HS-5 (cell line): ENCODE results near the gene MICAL3.

Experiments
- DNase-seq: peaks from one replicate; pipeline ENCODE4 v3.0.0-alpha.2; 2012; ENCODE audit warnings: low read depth

MICAL3 gene

DNA sequence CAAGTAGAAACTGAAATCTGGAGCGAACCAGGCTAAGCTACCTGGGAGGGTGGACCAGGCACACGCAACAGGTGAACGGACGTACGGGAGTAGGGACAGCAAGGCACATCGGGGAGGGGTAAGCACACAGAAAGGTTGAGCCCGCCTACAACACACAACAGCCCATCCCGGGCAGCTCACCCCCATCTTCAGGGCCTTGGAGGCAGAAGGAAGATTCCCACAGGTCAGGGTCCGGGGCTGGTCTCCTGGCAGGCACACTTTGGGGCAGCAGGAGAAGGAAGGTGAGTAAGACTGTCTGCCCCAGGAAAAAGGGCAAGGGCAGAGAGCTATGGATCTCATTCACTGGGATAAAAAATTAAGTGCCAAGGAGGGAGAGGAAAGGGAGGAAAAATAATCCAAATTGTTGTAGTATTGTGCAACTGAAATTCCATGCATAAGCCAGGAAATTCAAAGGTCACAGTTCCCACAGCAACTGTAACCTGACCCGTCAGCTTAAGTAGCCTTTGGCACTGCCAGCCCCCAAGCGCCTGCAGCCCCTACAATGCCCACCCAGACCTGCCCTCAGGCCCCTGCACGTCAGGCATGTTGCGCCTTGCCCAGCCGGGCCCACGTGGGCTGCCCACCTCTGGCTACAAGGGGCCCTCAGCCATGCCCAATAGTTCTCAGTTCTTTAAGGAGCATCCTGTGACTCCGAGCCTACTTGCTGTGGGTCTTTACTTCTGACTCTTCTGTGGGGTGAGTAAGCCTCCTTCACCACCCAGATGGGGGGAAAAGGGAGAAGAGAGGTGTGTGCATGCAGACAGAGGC, 51.8 kb downstream of the MICAL3 start:
- DNase-seq, result peak; percentile 68

DNA sequence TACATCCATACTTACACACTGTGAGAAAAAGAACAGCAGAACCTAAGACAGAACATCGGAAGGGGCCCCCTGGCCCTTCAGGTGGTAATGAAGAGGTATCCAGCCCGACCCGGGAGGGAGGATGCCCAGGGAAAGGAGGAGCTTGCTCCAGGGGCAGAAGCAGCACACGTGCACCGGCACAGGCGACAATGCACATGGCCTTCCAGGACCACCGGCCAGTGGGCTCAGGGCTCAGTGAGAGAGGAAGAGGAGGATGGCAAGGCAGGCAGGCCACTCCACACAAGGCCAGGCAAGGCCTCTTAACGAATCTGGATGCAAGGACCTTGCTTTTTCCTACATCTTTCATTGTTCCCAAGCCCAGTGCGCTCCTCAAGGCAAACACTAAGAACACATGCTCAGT, 52.6 kb downstream of the MICAL3 start:
- no peak for DNase-seq

DNA sequence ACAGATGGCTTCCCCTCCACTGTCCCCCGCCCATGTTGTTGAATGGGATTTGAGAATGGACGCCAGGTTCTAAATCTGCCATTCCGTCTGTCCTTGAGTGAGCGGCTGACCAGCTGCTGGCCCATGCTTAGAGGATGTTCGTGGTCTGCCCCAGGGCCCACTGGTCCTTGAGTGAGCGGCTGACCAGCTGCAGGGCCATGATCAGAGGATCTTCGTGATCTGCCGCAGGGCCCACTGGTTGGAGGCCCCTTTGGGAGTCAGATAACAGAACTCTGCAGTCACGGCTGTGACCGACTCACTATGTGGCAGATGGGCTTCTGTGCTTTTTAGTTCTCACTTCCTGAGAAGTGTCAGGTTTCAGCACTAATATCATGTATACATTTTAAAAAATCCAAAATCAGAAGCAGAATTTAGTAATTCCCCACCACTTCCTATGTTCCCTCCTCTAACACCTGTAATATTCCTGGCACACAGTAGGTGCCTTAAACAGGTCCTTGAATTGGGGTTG, 54.1 kb downstream of the MICAL3 start:
- DNase-seq, result no peak

DNA sequence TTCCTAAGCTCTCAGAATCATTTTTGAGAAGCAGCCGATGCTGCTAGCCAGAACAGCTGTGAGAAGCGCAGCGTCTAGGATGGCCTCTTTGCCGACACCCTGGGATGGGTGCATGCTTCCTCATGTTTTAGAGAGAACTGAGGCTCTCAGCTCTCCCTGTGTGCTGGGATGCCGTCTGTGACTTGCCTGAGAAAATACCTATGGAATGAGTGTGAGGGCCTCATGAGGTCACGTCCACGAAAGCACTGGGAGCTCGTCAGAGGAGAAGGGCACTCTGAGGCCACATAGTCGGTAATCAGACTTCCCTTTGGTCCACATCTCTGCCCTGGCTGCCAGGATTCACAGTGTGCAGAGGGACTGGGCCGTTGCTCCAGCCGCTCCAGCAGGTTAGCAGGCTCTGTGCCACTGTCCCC, 54.7 kb downstream of the MICAL3 start:
- peak; percentile 58 for DNase-seq

DNA sequence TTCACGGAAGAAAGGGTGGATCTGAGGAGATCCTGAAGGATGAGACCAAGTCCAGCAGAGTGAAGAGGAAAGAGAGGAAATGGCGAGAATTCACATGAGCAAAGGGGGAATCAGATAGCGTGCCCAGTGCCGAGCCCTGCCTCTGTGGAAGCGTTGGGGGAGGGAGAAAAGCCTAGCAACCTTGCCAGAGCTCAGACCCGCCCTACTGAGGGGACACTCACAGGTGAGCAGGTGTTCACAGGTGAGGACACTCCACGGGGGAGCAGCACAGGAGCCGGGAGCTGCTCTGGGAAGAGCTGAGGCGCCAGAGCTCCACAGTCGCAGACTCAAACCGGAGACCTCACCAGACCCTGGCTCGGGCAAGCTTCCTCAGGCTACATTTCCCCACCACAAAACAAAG, 56.2 kb downstream of the MICAL3 start:
- DNase-seq, result no peak

DNA sequence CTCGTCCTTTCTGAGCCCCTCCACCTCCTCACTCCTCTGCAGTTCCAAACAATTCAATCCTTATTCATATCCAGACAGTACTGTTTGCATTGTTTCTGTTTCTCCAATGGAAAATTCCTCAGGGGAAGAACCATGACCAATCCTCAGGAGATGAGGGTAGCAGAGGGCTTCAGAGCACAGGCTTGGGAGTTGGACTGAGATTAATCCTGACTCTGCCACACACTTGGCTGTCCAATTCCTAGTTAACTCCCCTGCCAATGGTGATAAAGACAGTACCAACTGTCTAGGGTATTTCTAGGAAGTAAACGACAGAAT, 58.0 kb downstream of the MICAL3 start:
- DNase-seq, result no peak

DNA sequence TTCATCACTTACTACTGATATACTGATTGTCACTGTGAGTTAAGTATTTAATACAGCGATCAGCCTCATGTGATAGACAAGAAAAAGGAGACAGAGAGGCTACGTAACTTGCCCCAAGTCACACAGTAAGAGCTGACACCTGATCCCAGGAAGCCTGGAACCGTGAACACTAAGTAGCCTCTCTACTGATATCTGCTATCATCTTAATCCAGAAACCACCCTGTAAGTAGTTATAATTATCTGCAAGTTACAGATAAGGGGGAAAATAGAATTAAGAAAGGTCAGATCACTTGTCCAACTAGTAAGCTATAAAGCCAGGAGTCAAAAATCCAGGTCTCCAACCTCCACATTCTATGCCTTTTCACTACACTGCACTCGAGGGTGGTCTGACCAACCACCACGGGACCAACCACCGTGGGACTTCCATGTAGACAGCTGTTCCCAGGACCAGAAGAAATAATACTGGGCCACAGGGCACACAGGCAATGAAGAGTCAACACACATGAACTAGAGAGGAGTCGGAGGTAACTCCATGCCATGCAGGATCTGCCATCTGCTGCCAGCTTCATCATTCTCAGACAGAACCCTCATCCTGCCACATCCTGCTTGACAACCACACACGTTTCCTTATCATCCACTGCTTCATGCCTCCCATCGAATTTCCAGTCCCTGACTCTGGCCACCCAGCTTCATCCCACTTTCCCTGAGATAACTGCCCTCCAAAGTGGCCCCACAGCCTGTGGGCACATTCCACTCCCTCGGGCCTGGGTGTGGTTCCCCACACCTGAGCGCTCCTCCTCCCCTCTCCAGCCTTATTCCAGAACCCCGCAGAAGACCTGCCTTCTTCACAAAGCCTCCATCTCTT, 58.6 kb downstream of the MICAL3 start:
- no peak for DNase-seq

DNA sequence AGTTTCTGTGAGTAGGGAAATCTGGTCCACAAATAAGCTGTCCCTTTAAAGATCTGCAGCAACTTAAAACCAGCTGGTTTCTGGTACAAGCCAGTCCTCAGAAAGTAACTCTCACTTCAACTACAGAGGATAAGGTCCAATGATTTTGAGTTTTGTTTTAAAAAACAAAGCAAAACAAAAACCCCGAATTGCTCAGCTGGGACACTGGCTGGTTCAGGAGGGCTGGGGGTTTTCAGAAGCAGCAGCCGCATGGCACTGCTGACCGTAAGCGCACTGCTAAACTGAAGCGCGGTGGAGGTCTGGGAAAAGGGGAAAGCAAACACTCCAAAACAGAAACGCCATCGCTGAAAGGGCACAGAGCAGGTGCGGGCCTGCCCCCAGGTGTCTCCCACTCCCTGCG, 59.7 kb downstream of the MICAL3 start:
- no peak for DNase-seq

DNA sequence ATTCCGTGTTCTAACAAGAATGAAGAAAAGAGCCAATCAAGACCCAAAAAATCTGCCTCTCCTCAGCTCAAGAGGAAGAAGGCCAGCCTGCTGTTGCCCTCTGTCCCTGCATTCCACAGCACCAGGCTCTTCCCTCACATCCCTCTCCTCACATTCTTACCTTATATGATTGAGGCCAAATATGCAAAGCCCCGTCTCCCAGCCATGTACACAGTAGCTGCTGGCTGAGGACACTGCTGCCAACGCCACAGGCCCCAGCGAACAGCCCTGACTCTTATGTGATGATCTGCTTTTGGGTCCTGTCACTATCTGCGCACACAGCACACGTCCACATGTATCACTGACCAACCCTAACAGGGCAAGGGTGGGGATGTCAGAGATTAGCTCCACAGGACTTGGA, 60.2 kb downstream of the MICAL3 start:
- no peak for DNase-seq

DNA sequence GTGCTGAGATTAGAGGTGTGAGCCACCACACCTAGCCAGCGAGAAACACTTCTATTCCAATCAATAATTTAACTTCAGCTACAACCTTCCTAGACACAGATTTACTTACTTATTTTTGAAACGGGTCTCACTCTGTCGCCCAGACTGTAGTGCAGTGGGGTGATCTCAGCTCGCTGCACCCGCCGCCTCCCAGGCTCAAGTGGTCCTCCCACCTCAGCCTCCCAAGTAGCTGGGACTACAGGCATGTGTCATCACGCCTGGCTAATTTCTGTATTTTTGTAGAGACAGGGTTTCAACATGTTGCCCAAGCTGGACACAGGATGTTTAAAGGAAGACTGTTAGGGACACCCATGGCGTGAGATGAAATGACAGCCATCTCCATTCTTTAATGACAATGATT, 61.3 kb downstream of the MICAL3 start:
- DNase-seq, result no peak

DNA sequence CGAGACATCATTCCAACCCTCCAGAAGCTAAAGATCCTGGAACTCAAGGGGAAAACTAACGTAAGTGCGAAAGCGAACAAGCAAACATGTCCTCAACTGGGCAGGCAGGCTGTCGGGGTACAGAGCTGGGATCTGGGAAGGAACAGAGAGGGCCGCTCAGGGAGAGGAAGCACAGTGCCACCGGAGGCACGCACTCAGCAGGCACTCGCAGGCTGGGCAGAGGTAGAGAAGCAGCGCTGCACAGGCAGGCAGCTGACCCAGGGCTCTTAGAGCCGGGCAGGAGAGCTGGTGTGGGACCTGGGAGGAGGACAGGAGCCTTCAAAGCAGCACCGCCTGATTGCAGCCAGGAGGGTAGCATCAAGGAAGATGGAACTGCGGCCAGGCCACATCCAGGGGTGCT, 62.2 kb downstream of the MICAL3 start:
- no peak for DNase-seq

DNA sequence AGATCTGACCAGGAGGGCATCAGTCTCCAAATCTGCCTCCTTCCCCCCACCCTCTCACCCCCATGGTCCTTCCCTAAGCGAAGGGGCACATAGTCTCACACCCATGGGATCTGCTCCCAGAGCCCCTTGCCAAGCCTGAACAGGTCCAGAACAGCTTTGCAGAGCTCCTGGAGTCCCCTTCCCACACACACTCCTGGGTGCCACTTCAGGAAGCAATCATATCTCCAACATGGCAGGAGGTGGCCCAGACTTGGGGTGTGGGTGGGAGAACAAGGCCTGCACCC, 63.0 kb downstream of the MICAL3 start:
- DNase-seq, result no peak

DNA sequence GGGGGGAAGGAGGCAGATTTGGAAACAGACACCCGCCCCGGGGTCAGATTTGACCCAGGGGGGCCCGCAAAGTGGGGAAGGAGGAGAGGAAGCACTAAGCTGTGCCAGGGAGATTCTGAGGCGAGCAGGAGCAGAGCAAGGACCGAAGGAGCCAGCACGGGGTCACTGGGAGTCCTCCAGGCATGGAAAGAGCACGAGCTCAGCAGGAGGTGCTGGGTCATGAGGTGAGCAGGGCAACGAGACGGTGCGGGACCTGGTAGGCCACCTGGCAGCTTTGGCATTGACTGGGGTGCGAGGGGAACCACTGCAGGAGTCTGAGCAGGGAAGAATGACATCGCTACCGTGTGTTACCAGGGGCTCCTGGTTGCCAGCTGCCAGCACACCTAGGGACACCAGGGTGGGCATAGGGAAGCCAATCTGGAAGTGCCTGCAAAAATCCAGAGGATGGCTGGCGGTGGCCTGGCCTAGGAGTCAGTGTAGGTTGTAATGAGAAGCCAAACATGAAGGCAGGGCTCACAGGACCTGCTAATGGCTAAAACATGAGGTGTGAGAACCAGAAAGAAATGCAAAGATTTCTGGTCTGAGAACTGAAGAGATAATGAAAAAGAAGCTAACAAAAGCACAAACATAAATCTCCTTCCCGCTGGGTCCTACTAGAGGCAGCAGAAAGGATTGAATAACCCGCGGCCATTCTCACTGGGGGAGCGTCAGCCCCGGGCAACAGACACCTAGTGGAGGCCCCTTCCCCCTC, 63.5 kb downstream of the MICAL3 start:
- no peak for DNase-seq

DNA sequence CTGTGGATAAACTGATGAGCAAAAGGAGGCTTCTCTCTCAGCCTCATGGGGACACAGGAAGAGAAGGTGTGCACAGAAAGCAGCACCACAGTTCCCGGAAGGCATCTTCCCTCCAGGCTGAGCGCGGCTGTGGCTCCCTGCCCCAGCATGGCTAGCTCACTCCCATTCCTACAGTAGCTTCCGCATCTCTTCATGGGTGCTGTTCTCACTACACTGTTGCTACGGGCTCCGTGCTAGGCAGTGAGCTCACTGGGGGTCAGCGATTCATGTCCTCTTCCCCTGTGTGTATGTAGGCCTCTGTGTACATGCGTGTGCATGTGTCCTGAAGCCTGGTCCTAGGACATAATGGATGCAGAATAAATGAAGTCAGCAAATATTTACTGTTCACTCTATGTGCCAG, 64.3 kb downstream of the MICAL3 start:
- no peak for DNase-seq

DNA sequence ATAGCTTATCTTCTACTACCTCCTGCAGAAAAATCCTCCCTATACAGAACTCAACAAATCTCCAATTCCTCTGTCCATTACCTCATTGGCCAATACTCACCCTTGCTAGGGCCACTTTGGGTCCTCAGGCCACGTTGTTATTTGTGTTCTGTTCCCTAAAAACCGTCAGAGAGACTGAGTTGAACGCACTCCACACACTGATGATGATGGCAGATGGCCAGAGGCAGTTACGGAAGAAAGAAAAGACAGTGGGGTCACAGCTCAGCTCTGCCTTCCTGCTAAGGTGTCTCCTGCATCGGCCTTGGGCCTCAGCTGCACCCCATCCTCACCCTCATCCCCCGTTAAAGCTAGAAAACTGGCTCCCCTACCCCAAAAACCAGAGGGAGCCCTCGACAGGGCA, 66.2 kb downstream of the MICAL3 start:
- DNase-seq, result no peak

DNA sequence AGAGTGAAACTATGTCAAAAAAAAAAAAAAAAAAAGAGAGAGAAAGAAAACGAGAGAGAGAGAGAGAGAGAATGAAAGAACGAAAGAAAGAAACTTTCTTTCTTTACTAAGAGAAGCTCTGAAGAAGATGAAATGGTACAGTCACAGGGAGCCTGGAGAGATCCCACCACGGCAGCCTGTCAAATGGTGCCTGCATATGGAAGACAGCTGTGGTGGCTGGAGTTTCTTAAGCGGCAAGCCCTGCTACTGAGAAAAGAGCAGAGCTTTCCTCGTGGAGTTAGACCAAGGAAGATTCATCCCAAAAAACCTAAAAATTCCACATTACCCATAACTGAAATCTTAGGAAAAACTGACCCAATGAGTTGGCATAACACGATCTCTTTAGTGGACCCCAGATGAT, 66.7 kb downstream of the MICAL3 start:
- DNase-seq, result no peak

DNA sequence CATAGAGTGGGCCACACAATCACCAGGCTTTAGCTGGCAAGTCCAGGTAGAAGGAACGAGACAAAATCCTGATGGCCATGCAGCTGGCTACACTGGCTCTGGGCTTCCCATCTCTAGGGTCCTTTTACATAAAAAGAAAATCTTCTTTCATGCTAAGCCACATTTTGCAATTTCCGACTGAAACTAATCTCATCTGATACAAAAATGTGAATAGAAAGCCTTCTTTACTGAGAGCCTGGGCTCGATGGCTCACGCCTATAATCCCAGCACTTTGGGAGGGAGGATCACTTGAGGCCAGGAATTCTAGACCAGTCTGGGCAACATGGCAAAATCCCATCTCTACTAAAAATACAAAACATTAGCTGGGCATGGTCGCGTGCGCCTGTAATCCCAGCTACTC, 67.2 kb downstream of the MICAL3 start:
- no peak for DNase-seq

DNA sequence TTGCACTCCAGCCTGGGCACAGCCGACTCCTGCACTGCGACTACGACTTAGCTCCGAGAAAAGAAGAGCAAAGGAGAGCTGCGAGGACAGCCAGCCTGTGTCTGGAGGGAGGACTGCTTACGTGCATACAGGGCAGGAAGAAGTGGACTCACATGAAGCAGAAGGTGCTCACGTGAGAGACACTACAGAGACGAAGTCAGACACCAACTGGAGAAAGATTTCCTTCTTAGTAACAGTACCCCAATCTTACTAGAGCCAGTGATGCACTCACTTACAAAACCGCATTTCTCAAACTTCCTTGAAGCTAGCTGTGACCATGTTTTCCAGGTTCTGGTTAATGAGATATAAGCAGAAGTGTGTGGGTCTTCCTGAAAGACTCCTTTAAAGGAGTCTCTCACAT, 67.7 kb downstream of the MICAL3 start:
- no peak for DNase-seq

DNA sequence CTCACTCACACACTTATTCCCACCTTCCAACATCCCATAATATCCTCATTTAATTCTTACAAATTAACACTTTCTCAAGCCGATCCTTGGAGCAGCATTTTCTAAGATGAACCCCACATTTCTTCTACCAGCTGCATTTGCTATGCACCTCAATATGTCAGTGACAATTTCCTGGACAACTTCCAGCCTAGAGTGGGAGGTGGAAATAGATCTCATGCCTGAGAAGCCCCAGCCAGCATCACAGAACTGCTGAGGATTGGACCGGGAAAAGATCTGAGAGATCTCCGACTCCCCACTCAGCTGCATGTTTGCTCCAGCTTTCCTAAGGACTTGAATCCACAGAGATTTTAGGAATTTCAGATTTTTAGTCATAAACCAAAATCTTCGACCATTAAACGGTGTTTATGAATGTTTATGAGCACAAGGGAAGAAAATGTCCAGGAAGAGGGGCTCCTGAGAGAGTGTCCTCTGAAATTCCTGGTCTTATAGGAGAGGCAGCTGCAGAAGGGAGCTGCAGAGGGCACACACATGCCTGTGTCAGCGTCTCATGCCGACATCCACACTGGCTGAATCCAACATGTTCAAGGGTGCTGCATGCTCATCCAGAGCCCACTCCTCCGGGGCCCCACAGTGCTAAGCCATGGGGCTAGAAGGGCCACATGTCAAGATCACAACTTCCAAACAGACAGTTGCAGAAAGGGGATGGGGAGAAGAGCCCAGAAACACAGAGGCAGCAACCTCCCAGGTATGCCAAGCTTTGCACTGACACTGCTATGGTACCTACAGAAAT, 68.6 kb downstream of the MICAL3 start:
- no peak for DNase-seq

DNA sequence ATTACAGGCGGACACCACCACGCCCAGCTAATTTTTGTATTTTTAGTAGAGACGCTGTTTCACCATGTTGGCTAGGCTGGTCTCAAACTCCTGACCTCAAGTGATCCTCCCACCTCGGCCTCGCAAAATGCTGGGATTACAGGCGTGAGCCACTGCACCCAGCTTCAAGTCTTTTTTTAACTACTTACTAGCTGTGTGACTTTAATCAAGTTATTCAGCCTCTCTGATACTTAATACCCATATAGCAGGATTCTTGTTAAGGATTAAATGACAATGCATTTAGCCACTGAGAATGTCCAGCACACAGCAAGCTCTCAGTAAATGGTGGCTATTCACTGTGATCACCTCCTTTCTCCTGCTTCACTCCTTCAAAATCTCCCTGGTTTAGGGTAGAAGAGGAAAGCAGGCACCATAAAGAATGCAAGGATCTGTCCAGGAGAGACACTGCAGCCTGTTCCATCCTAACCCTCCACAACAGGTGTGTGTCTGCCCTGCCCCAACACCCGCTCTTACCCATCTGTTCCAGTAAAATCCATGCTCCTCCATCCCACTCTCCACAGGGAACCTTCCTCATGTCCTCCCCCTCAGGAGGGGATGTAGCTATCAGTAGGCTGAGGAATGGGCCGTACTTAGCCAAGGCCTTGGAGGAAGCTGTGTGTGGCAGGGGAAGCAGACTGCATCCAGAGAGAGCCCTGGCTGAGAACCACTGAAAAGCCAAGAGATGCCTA, 69.3 kb downstream of the MICAL3 start:
- no peak for DNase-seq

DNA sequence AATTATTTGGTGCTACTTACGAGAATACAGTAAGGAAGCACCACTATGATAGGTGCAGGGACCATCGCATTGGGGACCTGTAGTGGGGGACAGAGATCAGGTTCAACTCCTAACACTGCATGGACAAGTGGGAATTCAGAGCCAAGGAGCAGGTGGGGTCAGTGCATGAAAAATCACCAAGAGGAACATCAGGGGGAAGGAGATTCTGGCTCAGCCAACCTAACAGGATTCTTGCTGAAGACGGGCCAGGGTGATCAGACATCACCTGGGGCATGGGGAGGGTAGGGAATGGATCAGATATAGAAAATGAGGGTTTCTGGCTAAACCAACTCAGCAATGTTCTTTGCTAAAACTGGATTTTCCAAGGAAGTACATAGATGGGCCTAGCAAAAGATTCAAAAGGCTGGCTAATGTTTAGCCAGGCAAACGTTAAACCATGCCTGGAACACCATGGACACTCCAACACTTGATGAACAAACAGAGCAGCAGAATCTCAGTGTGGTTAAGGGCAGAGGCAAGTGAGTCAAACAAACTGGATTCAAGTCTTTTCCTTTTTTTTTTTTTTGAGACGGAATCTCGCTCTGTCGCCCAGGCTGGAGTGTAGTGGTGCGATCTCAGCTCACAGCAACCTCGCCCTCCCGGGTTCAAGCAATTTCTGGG, 70.0 kb downstream of the MICAL3 start:
- DNase-seq, result no peak
